Activated naive CD8-positive, alpha-beta T cell treated with anti-CD3 and anti-CD28 coated beads for 36 hours (primary cell): Measurements from ENCODE around the gene RAD21L1. TPM values are rescaled to one million over a fixed set of nuclear protein-coding genes. Genes with fewer than 3 reads are reported as not detected.

Experiments used
- DNase-seq: peaks from one replicate; pipeline ENCODE4 v3.0.0; 2021
- H3K27ac Mint-ChIP-seq: one replicate; pipeline ENCODE4 v1.8.0; 2022; ENCODE audit warnings: mild to moderate bottlenecking, moderate library complexity, mixed read lengths
- H3K27me3 Mint-ChIP-seq: one replicate; pipeline ENCODE4 v1.8.0; 2022; ENCODE audit warnings: mild to moderate bottlenecking, mixed read lengths
- H3K36me3 Mint-ChIP-seq: one replicate; pipeline ENCODE4 v1.8.0; 2021; ENCODE audit warnings: mild to moderate bottlenecking, mixed read lengths
- H3K4me1 Mint-ChIP-seq: one replicate; pipeline ENCODE4 v1.8.0; 2021; ENCODE audit warnings: mixed read lengths
- H3K4me3 Mint-ChIP-seq: one replicate; pipeline ENCODE4 v1.8.0; 2022; ENCODE audit warnings: mild to moderate bottlenecking, moderate library complexity, mixed read lengths
- H3K9me3 Mint-ChIP-seq: one replicate; pipeline ENCODE4 v1.8.0; 2022; ENCODE audit warnings: mixed read lengths
- total RNA-seq, 2 experiments: library from RNA; stranded (reverse); gene quantifications; one replicate each; pipeline ENCODE4 v1.2.3, GENCODE V29; 2021

RAD21L1 gene
- total RNA-seq, 2 experiments from 2014 or later: not detected

- H3K4me1 Mint-ChIP-seq: no peaks in the 10 kb centered on the region
- H3K27ac Mint-ChIP-seq: no peak overlapping the region
- H3K27me3 Mint-ChIP-seq: peaks cover 8% of the 10 kb centered on the region
- DNase-seq: no peak
- H3K9me3 Mint-ChIP-seq: no peaks in the 10 kb centered on the region
- no peak overlapping the region for H3K4me3 Mint-ChIP-seq
- no peaks in the 10 kb centered on the region for H3K36me3 Mint-ChIP-seq
These were observed 36.0 kb upstream of the RAD21L1 start for GRCh38 chr20:1189827-1190226.

GRCh38 chr20:1190847-1191246, 35.0 kb upstream of the RAD21L1 start:
- no peaks in the 10 kb centered on the region for H3K9me3 Mint-ChIP-seq
- H3K4me3 Mint-ChIP-seq: no peak overlapping the region
- H3K4me1 Mint-ChIP-seq: no peaks in the 10 kb centered on the region
- DNase-seq: no peak
- no peaks in the 10 kb centered on the region for H3K36me3 Mint-ChIP-seq
- H3K27ac Mint-ChIP-seq: no peak overlapping the region
- H3K27me3 Mint-ChIP-seq: peaks cover 8% of the 10 kb centered on the region

GRCh38 chr20:1191299-1191698, 34.5 kb upstream of the RAD21L1 start:
- H3K36me3 Mint-ChIP-seq: no peaks in the 10 kb centered on the region
- no peak overlapping the region for H3K4me3 Mint-ChIP-seq
- no peak overlapping the region for H3K27ac Mint-ChIP-seq
- no peaks in the 10 kb centered on the region for H3K4me1 Mint-ChIP-seq
- H3K27me3 Mint-ChIP-seq: peaks cover 5% of the 10 kb centered on the region
- peaks cover under 1% of the 10 kb centered on the region for H3K9me3 Mint-ChIP-seq
- no peak for DNase-seq

GRCh38 chr20:1195226-1195625, 30.6 kb upstream of the RAD21L1 start:
- Mint-ChIP-seq H3K27me3 (no peaks in the 10 kb centered on the region), H3K27ac (no peak overlapping the region), H3K4me1 (no peaks in the 10 kb centered on the region), H3K36me3 (no peaks in the 10 kb centered on the region), H3K9me3 (peaks cover 6% of the 10 kb centered on the region), H3K4me3 (no peak overlapping the region)
- DNase-seq: no peak

GRCh38 chr20:1196634-1197033, 29.2 kb upstream of the RAD21L1 start:
- Mint-ChIP-seq H3K27ac (no peak overlapping the region), H3K4me3 (no peak overlapping the region), H3K36me3 (no peaks in the 10 kb centered on the region), H3K9me3 (peaks cover 6% of the 10 kb centered on the region), H3K4me1 (no peaks in the 10 kb centered on the region), H3K27me3 (no peaks in the 10 kb centered on the region)
- DNase-seq: no peak

- Mint-ChIP-seq H3K4me1 (no peaks in the 10 kb centered on the region), H3K4me3 (no peak overlapping the region), H3K9me3 (peaks cover 6% of the 10 kb centered on the region), H3K27me3 (no peaks in the 10 kb centered on the region), H3K27ac (no peak overlapping the region), H3K36me3 (no peaks in the 10 kb centered on the region)
- DNase-seq: no peak
These were observed 28.0 kb upstream of the RAD21L1 start for GRCh38 chr20:1197801-1198200.

- no peak for DNase-seq
- Mint-ChIP-seq H3K27me3 (no peaks in the 10 kb centered on the region), H3K9me3 (peaks cover 6% of the 10 kb centered on the region), H3K4me1 (no peaks in the 10 kb centered on the region), H3K4me3 (no peak overlapping the region), H3K36me3 (no peaks in the 10 kb centered on the region), H3K27ac (no peak overlapping the region)
These were observed 27.1 kb upstream of the RAD21L1 start for GRCh38 chr20:1198751-1199150.

- Mint-ChIP-seq H3K4me1 (no peaks in the 10 kb centered on the region), H3K36me3 (no peaks in the 10 kb centered on the region), H3K27me3 (no peaks in the 10 kb centered on the region), H3K4me3 (no peak overlapping the region), H3K27ac (no peak overlapping the region), H3K9me3 (peaks cover 6% of the 10 kb centered on the region)
- DNase-seq: no peak
These were observed 26.5 kb upstream of the RAD21L1 start for GRCh38 chr20:1199212-1199873.

- H3K36me3 Mint-ChIP-seq: no peaks in the 10 kb centered on the region
- no peaks in the 10 kb centered on the region for H3K4me1 Mint-ChIP-seq
- H3K27me3 Mint-ChIP-seq: no peaks in the 10 kb centered on the region
- H3K27ac Mint-ChIP-seq: no peak overlapping the region
- no peak for DNase-seq
- peaks cover 6% of the 10 kb centered on the region for H3K9me3 Mint-ChIP-seq
- no peak overlapping the region for H3K4me3 Mint-ChIP-seq
These were observed 25.9 kb upstream of the RAD21L1 start for GRCh38 chr20:1199964-1200363.

GRCh38 chr20:1202762-1203504, 22.9 kb upstream of the RAD21L1 start, which contains the start of gene C20orf202:
Gene C20orf202, plus strand, starts transcription at chr20:1203454. Its CDS starts 132 bp downstream, at chr20:1203586.
- no peaks in the 10 kb centered on the region for H3K27me3 Mint-ChIP-seq

GRCh38 chr20:1203630-1204029, 22.2 kb upstream of the RAD21L1 start:
- no peak overlapping the region for H3K27ac Mint-ChIP-seq
- no peaks in the 10 kb centered on the region for H3K9me3 Mint-ChIP-seq
- H3K36me3 Mint-ChIP-seq: no peaks in the 10 kb centered on the region
- no peaks in the 10 kb centered on the region for H3K4me1 Mint-ChIP-seq
- no peak overlapping the region for H3K4me3 Mint-ChIP-seq
- DNase-seq: no peak
- no peaks in the 10 kb centered on the region for H3K27me3 Mint-ChIP-seq

More at GRCh38 chr20:1202762-1203504, 22.9 kb upstream of the RAD21L1 start, which contains the start of gene C20orf202:
- no peak for DNase-seq
- no peaks in the 10 kb centered on the region for H3K4me1 Mint-ChIP-seq
- no peaks in the 10 kb centered on the region for H3K36me3 Mint-ChIP-seq
- no peak within 1 kb of the TSS for H3K27ac Mint-ChIP-seq
- no peak within 1 kb of the TSS for H3K4me3 Mint-ChIP-seq
- H3K9me3 Mint-ChIP-seq: no peaks in the 10 kb centered on the region

GRCh38 chr20:1204113-1204512, 21.7 kb upstream of the RAD21L1 start:
- DNase-seq: no peak
- H3K27me3 Mint-ChIP-seq: no peaks in the 10 kb centered on the region
- no peaks in the 10 kb centered on the region for H3K4me1 Mint-ChIP-seq
- H3K27ac Mint-ChIP-seq: no peak overlapping the region
- H3K36me3 Mint-ChIP-seq: no peaks in the 10 kb centered on the region
- no peak overlapping the region for H3K4me3 Mint-ChIP-seq
- no peaks in the 10 kb centered on the region for H3K9me3 Mint-ChIP-seq

GRCh38 chr20:1204576-1204975, 21.3 kb upstream of the RAD21L1 start:
- DNase-seq: no peak
- Mint-ChIP-seq H3K4me3 (no peak overlapping the region), H3K4me1 (no peaks in the 10 kb centered on the region), H3K36me3 (no peaks in the 10 kb centered on the region), H3K9me3 (no peaks in the 10 kb centered on the region), H3K27ac (no peak overlapping the region), H3K27me3 (no peaks in the 10 kb centered on the region)

- H3K27ac Mint-ChIP-seq: no peak overlapping the region
- H3K36me3 Mint-ChIP-seq: no peaks in the 10 kb centered on the region
- DNase-seq: no peak
- no peak overlapping the region for H3K4me3 Mint-ChIP-seq
- H3K27me3 Mint-ChIP-seq: no peaks in the 10 kb centered on the region
- no peaks in the 10 kb centered on the region for H3K4me1 Mint-ChIP-seq
- H3K9me3 Mint-ChIP-seq: no peaks in the 10 kb centered on the region
These were observed 20.0 kb upstream of the RAD21L1 start for GRCh38 chr20:1205802-1206201.

GRCh38 chr20:1206366-1207148, 19.3 kb upstream of the RAD21L1 start:
- Mint-ChIP-seq H3K4me1 (no peaks in the 10 kb centered on the region), H3K36me3 (no peaks in the 10 kb centered on the region), H3K27ac (no peak overlapping the region), H3K9me3 (no peaks in the 10 kb centered on the region), H3K27me3 (no peaks in the 10 kb centered on the region), H3K4me3 (no peak overlapping the region)
- no peak for DNase-seq
